Erythroblast (primary cell): ENCODE measurements around the gene TFAP2A.

Experiments
- GATA1 ChIP-seq: IDR thresholded peaks from 2 replicates; pipeline ENCODE4 v1.6.1; 2011; ENCODE audit warnings: low read depth, mild to moderate bottlenecking, control low read depth, low read length, moderate library complexity
- POLR2A ChIP-seq: IDR thresholded peaks from 2 replicates; pipeline ENCODE4 v1.6.1; 2011; ENCODE audit warnings: mild to moderate bottlenecking, low read length

DNA sequence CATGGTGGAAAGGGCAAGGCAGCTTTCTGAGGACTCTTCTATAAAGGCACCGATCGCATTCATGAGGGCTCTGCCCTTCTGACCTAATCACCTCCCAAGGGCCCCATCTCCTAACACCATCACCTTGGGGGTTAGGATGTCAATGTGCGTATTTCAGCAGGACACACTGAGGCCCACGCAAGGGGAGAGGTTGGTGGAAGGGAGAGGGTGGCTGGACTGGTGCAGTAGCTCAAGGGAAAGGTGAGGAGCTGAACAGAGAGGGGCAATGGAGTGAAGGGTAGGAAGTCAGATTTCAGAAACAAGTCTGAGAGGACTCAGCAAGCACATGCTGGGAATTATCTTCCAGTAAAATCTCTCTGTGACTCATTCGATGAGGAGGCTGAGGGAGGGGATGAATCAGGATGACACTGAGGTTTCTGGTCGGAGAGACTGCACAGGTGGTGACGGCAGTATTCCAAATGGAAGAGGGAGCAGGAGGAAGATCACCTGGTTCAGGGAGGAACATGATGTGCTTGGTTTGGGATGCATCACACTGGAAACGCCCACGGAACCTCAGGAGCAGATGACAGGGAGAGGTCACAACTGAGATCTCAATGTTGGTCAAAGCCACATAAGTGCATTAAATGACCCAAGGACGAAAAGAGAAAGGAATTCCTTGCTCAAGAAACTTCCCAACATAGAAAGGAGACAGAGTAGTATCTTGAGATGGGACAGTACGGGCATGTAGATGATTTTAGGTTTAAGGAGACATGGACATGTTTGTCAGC lies 67.1 kb downstream of the TFAP2A start:
- TF ChIP-seq POLR2A (no peak), GATA1 (no peak)
